HG03139 (cell line): Measurements from ENCODE around the gene PRKCD.

Source experiments
- ATAC-seq: cut with Tn5 transposase; IDR thresholded peaks from one replicate; pipeline ENCODE4 v1.9.1; 2021; ENCODE audit not compliant: unreplicated experiment

The PRKCD gene

DNA sequence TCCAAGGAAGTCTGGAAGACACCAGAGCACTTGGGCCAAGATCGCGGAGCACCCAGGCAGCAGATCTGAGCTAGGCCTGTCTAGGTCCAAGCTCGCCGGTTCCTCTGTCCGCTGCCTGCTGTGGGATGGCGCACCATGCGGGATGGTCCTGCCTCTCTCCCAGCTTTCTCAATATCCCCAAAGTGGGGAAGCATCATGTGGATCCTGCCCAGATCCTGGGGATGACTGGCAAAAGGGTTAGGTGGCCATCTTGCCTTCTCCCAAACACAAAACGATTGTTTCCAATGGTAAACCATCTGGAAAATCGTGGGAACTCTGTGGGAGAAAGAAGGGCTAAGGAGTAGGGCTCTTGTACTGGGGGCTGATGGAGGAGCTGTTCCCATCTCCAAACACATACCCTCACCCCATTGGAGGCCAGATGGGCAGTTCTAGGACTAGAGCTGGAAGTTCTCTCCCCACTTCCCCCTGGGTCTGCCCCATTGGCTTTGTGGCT is 8.9 kb downstream of the PRKCD start:
- ATAC-seq: no peak

- ATAC-seq: no peak
These were observed 9.5 kb downstream of the PRKCD start for GRCh38 chr3:53170325-53171063.

GRCh38 chr3:53171064-53171418 is 10.0 kb downstream of the PRKCD start:
- ATAC-seq: no peak

DNA sequence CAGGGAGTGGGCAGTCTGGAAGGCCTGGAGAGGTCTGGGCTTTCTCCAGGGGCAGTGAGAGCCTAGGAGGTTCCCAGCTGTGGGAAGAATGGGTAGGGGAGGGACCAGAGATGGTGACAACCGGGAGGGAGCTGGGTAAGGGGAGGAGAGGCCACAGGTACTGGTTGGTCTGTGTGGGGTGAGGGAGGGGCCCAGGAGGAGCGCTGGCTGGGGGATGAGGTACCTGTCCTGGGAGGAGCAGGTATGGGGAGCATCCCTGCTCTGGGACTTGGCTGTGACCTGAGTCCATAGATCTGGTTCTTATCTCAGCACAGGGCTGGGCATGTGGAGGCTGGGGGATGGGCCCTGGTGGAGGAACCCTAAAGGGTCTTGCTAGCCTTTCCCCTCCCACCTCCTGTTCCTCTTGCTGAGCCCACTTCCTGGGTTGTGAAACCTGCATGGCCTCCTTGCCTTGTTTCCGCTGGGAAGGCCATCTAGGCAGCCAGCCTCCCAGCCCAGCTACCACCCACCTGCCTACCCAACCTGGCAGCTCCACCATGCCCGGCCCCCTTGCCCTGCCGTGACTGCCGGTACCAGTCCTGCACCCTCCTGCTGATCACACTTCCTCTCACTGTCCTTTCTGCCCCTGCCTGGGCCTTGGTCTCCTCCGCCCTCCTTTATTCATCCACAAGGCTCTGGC is 11.0 kb downstream of the PRKCD start:
- ATAC-seq: no peak

DNA sequence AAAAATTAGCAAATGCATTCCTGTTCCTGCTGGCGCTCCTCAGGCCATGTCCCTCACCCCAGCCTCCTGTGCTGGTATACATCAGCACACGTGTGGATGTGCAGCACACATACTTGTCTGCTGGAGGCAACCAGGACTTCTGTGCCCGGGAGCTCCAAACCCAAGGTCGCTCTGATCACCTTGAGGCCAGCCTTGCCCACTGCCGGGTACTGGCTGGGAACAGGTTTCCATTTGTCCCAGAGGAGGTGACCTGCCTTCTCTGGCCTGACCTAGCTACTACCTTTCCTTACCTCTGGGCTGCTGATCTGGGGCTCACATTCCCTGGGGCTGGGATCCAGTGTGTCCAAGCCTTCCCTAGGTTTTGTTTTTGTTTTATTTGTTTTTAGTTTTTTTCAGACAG is 12.1 kb downstream of the PRKCD start:
- no peak for ATAC-seq

DNA sequence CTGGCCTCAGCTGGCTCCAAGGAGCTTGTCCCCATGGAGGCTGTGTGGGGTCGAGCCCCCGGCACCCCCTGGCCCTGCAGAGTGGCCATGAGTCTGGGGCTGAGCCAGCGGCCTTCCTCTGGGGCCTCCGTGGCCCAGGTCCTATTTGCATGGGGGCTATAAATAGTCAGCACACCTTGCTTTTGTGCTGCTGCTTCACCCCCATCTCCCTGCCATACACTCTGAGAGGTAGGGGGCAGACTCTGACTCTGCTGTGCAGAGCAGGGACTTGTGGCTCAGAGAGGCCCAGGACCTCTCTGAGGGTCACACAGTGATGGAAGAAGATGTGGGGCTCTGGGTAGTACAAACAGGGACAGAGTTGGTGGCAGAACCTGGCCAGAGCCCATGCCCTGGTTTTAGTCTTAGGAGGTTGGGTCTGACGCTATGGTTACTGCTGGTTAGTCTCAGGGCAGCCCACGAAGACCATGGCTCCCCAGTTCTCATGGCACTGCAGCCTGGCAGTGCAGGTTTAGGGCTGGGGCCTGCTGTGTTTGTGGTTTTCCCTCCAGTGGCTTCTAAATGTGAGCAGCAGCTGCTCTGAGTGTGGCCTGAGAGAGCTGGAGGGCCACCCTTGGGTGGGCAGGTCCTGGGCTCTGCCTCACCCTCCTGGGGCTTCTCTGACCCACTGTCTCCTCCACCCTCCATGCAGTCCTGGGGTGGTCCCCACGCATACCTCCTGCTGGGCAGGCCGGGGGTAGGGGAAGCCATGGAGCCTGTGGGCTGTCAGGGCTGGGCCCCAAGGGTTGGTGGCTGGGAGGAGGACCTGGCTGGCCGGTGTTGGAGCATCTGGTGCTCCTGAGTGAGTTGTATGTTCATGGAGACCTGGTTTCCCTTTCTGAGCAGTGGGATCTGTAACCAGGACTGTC is 13.6 kb downstream of the PRKCD start:
- ATAC-seq: peak; percentile 68

DNA sequence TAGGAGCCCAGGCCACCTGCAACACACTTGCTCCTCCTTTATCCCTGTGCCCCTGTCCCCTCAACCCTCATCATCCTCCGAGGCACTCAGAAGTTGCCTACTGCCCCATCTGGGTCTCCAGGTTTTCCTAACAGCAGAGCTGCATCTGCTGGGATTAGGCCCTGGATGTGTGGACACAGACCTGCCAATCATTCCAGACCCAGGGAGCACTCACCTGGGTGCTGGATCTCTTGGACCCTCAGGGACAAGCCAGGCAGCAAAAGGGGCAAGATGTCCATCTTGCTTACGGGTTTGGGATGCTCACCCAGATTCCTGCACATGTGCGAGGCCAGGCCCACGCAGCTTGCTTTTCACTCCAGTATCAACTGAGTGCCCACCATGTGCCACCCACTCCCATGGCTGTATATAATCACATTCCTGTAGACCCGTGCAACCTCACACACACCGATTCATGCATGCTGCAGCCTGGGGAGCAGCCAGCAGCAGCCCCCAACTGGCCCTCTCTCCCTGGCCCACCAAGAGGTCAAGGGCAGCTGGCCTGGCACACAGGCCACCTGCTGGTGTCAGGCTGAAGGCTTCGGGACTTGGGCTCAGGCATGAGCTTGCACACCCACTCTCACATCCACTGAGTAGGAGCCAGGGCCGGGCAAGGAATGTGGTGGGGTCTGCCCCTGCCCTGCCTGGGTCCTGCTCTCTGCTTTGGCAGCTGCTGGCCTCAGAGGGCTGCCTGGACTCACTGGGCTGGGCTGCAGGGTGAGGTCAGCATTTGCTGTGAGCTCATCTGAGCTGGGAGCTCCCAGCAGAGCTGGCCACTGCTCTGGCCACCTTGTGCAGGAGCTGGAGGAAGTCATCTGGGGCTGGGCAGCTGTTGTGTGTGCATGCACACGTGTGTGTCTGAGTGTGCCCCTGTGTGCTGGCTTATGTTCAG is 14.9 kb downstream of the PRKCD start:
- ATAC-seq: no peak

DNA sequence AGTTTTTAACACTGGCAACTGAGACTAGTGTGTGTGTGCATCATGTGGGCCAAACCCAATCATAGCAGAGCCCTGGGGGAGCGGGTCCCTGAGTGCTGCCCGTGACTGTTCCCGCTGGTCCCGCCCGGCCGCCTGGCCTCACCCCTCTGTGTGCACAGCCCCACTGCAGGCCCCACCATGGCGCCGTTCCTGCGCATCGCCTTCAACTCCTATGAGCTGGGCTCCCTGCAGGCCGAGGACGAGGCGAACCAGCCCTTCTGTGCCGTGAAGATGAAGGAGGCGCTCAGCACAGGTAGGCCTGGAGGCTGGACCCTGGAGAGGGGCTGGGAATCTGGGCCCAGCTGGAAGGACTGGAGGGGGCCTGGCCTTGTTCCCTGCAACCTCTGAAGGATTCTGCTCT is 17.2 kb downstream of the PRKCD start:
- no peak for ATAC-seq

GRCh38 chr3:53179580-53179979 is 18.6 kb downstream of the PRKCD start:
- no peak for ATAC-seq

DNA sequence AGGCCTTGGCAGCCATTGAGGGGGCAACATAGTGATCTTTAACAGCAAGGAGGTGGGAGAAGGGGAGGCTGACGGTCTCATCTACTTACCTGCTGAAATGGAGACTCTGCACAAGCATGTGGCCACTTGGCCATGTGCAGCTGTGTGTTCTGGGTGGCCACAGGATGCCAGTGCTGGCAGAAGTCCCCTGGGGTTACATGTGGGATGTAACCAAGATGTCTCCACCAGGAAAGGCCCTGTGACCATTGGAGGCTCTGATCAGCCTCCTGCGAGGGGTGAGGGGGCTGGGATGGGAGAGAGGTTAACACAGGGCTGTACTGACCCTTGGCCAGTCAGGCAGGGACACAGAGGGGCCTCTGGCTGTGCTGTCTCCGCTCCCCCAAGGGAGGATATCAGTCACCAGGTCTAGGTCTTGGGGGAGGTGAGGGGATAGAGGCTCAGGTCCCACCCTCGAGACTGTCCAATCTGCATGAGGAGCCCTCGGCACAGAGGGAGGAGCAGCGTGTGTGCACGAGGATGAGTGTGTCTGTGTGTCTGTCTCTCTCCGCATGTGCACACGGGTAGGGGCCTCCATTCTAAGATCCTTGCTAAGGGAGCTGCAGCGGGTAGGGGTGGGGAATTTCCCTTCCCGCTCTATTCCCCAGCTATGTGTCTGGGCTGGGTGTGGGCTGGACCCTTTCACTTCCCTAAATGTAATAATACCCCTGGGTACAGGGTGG is 19.5 kb downstream of the PRKCD start:
- ATAC-seq: peak; percentile 89

DNA sequence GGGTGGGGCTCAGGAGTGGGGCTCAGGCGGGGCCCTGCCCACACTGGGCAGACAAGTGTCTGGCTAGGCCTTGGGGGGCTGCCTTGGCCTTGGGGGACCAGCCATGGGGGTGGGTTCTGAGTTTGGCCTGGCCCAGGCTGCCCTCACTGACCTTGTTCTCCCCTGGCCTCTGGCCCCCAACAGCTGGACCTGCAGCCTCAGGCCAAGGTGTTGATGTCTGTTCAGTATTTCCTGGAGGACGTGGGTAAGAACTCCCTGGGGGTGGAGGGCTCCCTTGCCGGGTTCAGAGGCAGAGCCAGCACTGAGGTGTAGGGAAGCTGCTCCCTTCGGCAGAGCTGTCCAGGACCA is 20.0 kb downstream of the PRKCD start:
- ATAC-seq: peak; percentile 17

GRCh38 chr3:53181528-53181927 is 20.5 kb downstream of the PRKCD start:
- ATAC-seq: no peak

- ATAC-seq: no peak
These were observed 21.9 kb downstream of the PRKCD start for GRCh38 chr3:53182764-53183355.

DNA sequence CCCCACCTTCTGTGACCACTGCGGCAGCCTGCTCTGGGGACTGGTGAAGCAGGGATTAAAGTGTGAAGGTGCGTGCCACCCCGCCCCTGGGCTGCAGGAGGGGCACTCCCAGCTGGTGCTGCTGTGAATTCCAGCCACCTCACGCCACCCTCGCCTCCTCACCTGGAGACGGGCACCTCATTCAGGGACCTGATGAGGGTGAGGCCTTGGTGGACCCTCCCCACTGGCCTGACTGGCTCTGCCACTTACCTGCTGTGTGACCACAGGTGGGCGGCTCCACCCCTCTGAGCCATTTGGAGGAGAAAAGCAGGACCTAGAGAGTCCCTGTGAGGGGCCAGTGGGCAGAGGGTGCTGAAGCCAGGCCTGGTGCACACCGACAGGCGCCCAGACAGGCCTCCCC is 22.5 kb downstream of the PRKCD start:
- no peak for ATAC-seq

GRCh38 chr3:53184701-53185100 is 23.7 kb downstream of the PRKCD start:
- no peak for ATAC-seq

DNA sequence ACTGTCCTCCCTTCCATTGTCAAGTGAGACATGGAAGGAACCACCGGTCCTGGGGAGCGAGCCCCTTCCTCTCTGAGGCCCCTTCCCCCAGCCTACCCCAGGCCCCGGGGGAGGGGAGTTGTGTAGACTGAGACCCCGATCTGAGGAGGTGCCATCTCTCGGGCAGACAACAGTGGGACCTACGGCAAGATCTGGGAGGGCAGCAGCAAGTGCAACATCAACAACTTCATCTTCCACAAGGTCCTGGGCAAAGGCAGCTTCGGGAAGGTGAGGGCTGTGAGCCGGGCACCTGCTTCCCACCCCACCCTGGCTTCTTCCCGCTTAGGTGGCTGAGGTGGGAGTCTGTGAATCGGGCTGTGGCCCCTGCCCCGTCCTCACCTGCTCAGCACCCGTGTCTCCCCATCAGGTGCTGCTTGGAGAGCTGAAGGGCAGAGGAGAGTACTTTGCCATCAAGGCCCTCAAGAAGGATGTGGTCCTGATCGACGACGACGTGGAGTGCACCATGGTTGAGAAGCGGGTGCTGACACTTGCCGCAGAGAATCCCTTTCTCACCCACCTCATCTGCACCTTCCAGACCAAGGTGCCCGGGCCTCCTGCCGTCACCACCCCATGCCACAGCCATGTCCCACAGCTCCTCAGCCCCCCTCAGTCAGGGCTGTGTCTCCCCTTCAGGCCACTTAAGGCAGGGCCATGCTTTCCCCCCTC is 24.9 kb downstream of the PRKCD start:
- no peak for ATAC-seq

- no peak for ATAC-seq
These were observed 25.7 kb downstream of the PRKCD start for GRCh38 chr3:53186726-53187125.

GRCh38 chr3:53187430-53187829 is 26.4 kb downstream of the PRKCD start:
- ATAC-seq: no peak

DNA sequence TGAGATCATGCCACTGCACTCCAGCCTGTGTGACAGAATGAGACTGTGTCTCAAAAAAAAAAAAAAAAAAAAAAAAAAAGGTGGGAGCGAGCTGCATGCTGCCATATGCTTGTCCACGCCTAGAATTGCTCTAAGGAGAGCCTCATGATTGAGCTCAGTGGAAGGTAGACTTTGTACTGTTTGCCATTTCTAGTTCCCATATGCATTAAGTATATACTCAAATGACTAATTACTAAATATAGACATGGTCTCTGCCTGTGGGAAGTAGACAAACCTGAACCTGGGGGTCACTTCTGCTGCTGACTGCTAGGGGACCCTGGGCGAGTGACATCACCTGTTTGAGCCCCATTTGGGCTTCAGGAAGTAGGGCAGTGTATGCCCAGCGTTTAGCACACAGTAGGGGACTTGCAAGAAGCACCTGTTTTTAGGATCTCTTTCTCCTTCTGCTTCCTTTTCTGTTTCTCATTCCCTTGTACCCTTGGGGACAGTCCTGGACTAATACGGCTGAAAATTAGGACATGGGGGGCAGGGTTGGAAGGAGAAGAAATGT is 27.2 kb downstream of the PRKCD start:
- no peak for ATAC-seq
